Hematopoietic multipotent progenitor cell treated with erythropoietin and hydrocortisone succinate and interleukin-3 and kit ligand, for 4 days (in vitro differentiated cells): Measurements from ENCODE around the gene RGMA.
"Not testable (repeated sequence)": the region's sequence is repeated elsewhere in the genome, so short reads cannot be mapped to it uniquely, and the experiment has no call there.

Experiments used
- DNase-seq: peaks from one replicate; pipeline ENCODE4 v3.0.0-alpha.2; 2015

RGMA gene

DNA sequence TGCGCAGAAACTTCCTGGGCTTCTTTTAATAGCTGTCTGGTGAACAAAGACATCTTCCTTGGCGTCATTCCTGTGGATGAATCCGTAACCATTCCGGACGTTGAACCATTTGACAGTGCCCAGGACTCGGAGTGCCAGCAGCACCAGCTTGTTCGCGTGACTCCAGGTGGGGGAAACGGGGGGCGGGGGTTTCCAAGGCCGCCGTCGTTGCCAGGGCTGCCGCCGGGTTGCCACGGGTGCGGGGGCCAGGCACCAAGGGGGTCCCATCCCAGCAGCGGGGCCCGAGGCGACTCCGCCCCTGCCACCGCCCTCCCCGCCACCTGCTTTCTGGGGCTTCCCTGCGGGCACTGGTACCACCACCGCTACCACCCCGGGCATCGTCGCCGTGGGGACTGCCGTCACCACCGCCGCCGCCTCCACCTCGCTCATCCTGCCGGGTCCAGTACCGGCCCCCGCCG lies 22.8 kb downstream of the RGMA start:
- no peak for DNase-seq

DNA sequence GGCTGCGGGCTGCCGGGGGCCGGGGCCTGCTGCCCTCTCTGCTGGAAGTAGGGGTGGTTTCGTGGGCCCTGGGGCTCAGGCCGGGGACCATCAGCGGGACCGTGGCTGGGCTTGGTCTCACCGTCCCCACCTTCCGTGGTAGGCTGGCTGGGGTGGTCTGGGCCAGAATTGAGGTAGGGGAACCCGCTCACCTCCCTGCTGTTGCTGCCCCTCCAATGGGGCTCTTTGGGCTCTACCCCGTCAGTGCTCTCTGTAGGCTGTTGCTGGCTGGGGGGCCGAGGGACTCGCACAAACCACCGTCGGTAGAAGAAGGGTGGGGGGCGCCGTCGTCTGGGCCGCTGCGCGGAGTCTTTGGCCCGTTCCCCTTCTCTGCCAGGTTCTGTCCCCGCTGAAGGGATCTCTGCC lies 23.4 kb downstream of the RGMA start:
- no peak for DNase-seq

DNA sequence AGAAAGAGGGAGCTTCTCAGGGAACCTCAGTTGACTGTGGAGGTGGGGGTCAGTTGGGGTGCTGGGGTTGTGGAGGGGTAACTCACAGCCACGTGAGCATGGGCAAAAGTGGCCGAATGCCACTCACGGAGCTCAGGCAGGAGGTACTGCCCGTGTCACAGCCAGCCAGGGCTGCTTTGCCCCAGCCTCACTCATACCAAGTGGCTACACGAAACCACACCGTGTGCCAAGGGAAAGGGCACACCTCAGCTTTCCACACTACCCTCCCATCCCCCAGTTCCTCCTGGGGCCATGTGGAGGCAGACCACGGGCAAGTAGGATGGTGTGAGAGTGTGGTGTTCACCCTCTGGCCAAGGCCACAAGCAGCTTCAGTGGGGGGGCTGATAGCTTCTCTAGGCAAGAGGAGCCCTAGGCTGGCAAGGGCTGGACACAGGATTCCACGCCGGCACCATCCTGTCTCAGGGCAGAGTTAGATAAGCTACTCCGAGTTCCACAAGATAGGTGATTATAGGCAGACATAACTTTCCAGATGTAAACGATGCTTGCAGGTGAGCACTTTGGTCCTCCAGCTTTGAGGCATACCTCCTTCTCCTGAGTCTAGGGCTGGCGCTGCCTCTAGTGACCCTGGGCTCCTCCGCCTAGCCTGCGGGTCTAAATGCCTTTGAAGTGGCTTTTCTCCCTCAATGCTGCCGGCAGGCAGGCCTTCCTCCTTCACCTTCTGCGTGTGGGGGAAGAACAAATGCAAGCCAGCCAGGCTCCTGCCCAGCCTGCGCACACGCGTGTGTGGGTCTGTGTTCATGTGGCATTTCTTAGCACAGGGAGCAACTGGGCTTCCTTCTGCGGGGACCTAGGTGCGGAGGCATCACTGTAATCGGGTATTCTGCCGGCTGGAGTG lies 25.0 kb downstream of the RGMA start:
- DNase-seq = no peak

DNA sequence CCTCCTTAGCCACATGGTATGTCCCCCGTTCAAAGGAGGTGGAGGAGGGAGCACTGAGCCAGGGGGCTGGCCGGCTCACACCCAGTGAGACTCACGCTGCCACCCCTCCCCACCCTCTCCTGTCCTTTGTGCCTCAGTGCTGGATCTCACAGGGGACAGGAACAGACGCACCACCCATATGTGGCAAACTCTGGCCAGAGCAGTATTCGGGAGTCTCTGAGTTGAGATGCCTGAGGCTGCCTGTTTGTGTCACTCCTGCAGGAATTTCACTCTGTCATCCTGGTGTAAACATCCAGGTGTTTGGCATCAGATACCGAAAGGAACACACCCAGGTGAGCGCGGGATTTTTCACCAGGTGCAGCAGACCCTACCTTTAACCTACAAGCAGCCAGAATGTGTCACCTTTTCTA lies 25.7 kb downstream of the RGMA start:
- DNase-seq = no peak

DNA sequence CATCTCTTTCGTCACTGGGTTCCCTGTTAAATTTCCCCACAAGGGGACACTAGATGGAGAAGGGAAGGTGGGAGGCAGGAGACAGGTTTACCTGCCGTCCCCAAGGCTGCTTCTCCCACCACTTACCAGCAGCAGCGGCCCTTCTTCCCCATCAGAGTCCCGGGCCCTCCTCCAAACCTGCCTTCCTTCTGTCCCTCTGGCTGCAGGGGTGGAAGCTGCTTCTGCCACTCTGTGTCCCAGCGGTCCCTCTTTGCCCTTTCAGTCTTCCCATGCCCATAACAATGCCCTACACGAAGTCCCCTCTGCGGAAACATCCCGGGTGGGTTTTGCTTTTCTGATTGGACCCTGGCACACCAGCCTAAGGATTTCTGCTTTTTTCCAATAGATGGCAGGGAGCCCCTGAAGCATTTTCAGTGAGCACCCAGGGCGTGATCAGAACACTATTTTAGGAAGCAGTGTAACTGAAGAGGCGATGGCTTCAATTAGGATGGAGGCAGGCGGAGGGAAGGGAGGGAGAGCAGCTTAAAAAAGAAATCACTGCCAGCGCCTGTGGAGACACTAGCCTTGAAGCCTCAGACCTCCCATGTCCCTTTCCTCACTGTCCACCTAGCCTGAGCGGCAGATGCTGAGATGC lies 26.3 kb downstream of the RGMA start:
- not testable (repeated sequence) for DNase-seq

DNA sequence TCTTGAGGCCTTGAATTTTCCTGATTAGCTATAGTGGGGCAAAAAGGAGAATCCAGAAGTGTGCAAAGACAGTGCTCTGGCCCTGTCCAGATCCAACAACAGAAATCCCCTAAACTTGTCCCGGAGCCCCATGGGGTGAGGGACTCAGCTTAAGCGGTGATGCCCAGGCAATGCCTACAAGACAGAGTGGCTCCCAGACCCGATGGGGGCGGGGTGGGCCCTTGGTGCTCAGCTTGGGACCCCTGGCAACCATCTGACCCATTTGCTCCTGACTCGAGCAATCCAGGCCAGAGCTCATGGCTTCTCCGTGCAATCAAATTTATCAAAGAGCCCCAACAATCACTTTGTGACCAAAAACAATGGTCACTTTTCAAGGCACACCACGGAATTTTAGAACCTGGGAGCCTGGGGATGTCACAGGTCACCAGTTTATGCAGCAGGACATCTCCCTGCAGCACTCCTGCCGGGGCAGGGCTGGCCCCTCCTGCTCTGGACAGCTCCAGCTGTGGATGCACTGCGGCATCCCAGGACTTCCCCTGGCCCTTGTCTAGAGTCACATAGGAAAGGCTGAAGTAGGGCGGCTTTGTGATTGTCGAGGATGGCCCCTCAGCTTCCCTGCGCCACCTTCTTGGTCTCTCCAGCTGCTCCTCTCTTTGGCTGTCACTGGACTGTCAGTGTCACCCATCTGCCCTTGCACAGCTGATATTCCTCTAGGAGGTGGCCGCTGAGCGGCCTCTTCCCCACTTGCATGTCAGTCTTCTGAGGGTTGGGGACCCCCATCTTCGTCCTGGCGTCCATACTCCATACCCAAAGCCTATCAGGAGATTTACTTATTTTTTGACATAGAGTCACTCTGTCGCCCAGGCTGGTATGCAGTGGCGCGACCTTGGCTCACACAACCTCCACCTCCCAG lies 28.4 kb downstream of the RGMA start:
- DNase-seq = no peak

DNA sequence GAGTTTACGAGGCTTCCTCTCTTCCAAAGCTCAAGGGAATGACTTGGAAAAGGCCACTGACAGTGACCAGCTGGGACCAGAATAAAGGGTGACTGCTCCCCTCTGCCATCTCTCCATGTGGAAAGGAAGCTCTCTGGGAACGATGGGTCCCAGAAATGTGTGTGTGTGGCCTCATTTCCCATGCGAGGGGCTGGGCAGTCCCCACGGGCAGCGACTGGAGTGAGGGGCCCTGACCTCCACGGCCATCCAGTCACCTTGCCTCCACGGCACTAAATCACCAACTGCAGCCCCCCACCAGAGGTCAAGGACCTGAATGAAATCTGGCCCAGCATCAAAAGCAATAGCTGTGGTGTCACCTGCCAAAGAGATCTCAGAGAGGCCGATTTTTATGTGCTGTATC lies 29.6 kb downstream of the RGMA start:
- DNase-seq = no peak

DNA sequence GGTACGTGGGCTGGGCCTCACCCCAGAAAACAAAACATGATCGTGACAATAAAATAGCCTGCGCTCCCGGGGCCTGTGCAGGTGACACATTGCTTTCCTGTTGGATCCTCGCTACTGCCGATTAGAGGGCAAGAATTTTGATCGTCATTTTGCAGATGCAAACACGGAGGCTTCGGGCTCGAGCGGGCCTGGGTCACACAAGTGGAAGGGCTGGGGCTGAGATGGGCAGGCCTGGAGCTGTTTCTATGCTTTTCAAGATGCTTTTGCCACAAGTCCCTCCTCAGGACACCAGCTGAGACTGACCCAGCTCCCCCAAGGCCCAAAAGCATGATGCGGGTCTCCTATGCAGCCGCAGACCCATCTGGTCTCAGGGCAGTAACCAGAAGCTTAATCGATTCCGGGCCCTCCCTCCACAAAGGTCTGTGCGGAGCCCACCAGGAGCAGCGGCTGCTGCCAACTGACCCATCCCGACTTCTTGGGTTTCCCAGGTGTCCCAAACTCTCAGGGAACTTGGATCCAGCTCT lies 30.0 kb downstream of the RGMA start:
- DNase-seq = no peak

DNA sequence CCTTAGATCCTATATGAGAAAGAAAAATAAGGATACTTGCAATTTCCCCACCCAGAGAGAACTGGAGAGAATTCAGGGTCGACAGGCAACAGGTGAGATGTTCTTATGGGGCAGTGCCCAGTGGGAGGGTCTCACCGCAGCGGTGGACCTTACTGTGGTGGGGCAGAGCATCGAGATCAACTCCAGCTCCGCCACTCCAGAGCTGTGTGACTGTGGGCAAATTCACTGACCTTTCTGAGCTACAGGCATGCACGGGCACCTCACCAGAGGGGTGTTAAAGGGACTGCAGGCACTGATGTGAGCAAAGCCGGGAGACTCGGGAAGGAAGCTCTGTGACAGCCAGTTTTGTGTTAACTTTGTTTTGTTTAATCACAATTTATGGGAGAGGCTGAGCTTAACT lies 30.9 kb downstream of the RGMA start:
- DNase-seq = no peak

DNA sequence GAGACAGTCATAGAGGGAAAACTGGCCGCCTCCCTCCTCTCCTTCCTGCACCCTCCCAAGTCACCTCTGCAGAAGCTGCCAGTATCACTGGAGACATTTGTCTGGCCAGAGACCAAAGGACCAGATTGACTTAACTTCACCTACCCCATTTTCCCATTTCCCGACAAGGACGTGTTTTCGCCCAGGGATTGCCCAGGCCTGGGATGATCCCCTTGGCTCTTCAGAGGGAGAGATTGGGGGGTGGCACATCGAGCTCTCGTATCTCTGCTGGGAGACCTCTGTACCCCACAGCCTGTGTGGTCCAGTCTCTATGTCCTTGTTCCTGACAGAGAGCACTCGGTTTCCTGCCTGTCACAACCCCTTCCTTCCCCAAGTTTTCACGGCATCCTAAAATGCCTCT lies 31.4 kb downstream of the RGMA start:
- no peak for DNase-seq

DNA sequence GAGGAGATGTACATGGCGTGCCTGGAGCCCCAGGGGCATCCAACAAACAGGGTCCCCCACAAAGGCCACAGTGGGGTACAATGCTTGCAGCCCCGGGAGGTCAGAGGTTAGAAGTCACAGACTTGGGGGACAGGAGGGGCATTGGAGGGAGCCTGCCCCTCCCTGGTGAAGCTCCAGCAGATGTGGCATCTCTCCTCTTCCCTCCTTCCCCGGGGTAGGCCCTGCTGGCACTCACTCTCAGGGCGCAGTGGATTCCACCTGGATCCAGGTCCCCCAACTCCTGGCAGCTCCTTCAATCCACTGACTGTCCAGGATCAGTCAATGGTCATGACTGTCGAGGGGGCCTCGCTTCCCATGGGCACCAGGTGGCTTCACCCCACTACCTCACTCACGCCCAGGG lies 32.2 kb downstream of the RGMA start:
- DNase-seq = no peak

DNA sequence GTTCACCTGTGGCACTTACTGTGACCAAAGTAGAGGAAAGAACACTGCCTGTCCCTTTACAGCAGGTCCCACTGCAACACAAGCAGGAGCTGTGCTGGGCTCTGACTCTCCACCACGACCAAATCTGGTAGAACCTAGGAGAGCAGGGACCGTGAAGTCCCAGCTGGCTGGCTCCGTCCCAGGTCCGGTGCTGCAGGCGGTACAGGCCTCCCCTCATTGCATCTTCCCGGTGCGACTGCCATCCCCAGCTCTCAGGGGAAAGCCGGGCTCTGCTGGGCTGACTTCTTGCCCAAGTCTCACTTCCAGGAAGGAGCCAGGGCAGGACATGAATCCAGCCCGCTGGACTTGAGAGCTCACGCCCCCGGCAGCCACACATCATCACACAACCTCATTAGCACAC lies 33.8 kb downstream of the RGMA start:
- DNase-seq = no peak

DNA sequence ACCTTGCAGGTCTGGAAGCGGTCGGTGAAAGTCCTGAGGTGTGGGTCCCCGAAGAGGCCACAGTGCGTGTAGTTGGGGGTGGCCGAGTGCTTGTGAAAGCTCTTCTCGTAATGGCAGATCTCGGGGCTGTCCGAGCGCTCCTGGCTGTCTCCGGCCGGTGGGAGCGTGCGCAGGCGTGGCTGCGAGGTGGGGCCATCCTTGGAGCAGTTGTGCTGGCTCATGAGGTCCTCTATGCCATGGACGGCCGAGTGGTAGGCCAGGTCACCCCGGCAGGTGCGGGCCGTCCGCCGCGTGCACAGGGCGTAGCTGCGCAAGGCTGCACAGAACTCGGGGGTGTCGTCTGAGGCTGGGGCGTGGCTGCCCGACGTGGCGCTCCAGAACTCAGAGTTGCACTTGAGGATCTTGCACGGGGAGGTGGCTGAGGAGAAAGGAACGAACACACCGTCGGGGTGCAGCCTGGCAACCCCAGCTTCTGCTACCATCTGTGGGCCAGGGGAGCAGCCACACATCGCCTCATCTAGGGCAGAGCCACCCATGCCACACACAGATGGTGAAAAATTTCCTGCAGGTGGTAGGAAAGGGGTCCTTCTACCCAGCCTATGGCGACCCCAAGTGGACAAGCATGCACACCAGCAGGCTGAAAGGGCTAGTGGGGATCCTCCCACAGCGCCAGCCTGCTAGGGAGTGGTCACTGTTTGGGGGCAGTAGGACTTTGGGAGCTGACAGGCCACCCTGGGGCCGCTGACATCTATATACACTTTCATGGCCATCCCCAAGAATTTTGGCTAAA lies 36.7 kb downstream of the RGMA start:
- DNase-seq = peak; percentile 58

DNA sequence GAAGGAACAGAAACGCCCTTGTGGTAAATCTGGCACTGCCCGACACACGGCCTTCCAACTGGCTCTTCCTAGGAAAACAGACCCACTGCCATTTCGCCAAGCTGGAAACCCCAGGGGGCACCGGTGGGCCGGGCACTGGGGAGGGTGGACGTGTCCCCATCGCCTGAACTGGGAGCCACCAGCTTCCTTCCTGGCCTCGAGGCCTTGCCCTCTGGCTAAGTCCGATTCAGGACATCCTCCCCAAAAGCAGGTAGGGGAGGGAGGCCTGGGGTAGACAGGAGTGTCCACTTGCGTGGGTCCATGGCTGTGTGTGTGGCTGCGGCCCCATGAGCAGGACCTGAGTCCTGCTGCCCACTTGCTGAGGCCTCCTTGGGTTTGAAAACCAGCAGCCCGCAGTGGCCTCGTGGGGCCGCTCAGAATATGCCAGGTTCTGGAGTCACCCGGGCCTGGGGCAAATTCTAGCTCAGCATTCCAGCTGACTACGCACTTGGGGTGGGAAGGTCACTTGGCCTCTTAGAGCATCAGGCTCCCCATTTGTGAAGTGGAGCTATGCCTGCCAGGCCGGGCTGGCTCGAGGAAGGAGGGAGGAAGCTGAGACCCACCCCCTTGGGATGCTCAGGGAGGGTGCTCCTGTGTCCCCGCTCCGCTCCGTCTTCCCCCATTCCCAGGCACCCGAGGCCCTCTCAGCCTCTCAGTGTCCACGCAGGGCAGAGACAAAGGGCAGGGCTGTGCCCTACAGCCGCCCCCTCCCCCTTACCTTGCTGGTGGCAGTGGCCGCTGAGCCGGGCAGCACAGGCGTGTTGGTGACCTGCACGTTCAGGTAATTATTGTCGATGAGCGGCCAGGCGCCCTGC lies 37.5 kb downstream of the RGMA start:
- no peak for DNase-seq

DNA sequence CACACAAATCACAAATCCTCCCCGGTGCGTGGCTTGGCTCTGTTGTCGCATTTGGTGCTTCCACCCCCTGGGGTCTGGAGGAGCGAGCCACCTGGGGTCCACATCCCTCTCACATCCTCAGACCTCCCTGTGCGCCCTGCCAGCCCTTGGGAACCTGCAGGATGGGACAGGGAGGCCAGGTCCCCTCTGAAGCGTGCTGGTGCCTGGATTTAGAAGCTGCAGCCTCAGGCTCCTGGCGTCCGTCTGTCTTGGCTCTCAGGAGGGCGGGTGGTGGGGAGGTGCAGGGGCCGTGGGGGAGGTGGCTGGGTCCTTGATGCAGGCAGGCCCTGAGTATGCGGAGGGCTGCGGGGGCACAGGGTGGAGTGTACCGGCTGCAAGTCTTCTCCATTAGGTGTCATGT lies 38.4 kb downstream of the RGMA start:
- DNase-seq = no peak

DNA sequence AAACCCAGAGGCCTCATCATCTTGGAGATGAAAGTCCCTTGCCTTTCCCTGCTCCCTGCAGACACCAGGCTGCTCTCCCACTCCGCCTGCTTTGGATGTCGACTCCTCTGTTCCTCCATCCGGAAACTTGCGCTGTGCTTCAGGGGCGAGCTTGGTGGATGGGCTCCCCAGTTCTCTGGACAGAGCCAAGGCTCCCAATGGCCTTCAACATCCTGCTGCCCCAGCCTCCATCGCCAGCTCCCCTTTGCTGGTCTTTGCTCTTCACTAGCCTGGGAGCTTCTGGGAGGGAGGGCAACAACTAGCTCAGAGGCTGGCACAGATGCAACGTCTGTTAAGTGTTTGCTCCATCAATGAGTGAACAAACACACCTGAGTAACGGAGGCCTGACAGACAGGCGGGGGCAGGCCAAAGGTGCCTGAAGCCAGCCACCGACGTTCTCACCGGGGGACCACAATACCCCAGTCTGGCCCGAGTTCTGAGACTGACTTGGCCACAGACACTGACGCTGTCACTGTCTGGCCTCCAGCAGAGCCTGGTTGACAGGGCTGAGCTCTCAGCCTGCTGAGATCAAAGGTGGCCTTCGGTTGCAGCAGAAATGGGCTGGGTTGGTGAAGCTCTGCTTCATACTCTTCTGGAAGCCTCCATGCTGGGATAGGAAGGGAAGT lies 39.0 kb downstream of the RGMA start:
- no peak for DNase-seq

DNA sequence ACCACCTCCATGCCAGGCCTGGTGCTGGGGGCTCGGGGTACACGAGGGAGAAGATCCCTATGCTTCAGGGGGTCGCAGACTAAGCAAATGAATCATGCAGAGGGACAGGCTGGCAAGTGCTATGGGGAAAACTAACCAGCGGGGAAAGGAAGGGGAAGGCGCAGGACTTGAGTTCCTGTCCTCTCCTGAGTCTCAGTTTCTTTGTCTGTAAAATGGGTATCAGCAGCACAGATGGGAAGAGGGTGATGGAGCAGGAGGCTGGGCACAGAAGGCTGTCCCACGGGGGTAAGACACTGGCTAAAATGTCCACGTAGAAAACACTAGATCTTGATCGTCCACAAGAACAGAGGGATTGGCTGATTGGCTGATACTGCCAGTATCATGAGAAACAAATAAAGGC lies 39.8 kb downstream of the RGMA start:
- DNase-seq = no peak

DNA sequence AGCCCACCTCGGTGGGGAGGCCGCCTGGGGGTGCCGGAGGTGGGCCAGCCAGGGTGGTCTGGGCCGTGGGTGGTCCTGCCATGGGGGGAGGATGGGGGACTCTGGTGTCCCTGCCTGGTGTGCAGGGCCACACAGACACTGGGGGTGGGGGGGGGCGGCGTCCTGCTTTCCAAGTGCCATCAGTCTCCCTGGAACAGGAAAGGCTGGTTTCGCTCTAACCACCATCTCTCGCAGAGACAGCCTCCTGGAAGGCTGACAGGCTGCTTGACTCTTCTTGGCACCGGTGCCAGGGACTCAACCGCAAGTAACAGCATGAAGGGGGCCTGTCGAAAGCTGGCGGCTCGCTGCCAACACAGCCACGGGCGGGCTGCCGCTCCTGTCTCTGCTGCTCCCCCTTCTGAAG lies 40.3 kb downstream of the RGMA start:
- DNase-seq = peak; percentile 86

DNA sequence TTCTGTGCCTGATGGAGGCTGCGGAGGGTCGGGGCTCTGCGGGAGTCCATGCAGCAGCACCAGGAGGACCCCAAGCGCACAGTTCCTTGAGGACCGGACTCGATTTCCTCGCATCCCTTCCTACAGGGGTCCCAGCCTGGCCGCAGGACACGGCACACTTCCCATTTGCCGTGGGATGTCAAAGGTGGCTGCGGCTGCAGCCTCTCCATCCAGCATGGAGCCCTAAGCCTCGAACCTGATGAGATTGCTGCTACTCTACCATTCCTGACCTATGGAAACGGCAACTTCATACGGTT lies 40.6 kb downstream of the RGMA start:
- no peak for DNase-seq

DNA sequence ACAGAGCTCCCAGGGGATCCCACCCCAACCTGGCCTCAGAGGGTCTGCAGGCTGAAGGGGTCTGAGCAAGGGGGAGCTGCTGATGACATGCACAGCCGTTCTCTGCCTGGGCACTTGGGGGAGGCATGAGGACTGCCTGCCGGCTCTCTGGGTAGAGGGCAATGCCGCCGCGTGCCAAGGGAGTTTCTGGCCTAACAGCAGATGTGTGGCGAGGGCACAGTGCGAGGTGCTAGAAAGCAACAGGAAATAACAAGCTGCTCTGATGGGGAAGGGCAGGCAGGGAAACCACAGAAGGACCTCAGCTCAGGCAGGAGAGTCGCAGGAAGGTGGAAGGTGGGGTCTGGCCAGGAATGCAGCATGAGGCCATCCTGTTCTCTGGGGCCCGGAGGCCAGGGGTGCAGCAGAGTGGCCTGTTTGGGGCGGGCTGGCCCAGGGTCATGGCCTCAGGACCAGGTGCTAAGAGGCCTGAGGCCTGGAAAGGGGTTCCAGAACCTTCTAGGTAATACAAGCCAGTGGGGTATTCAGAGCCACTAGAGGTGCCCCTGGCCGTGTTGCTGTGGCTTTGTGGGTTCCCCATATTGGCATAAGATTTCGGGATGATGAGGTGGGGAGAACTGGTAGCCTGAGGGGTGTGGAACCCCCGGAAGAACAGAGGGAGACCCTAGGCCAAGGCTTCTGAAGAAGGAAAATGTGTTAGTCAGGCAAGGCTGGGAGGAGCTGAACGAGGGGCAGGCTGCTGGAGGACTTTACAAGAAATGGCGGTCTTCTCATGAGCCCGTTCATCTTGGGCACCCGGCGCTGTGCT lies 41.2 kb downstream of the RGMA start:
- peak; percentile 70 for DNase-seq
